ENCODE data around the gene IGSF1. TPM values are rescaled to one million over a fixed set of nuclear protein-coding genes. Genes with fewer than 3 reads are reported as not detected.

The IGSF1 gene
- total and polyA plus RNA-seq, 2 of the 13 experiments (the other 11 are each of a cell fraction or from before 2014, with no cell fraction given): 58.7 to 108 TPM

DNA sequence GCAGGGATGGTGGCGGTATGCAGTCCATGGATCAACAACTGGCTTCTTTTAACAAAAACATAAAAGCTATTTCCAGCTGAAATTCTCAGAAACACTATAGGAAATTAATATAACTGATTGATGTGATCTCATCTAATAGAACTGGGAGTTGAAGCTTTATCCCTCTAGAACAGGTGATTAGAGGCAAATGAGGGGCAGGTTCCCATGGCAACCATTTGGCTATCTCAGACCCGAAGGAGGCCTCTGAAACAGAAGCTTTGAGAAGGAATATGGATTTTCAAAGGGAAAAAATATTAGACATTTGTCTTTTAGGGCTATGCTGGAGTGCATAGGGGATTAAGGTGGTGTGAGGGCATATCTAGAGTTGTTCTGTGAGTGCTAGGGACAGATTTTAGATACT lies 50.0 kb downstream of the IGSF1 start:
- Histone ChIP-seq H4K20me1 (ENCODE audit: insufficient read depth, low read length) (no peaks in the 10 kb centered on the region), H2AFZ (ENCODE audit: low read length) (no peak overlapping the region), H3K9me3 (ENCODE audit: low read length) (no peaks in the 10 kb centered on the region), H3K4me3 (replicated peaks in 1 of 3; ENCODE audit: insufficient read depth in 1 of 3, low read depth in 2 of 3, low read length in 3 of 3) (no peak overlapping the region), H3K79me2 (ENCODE audit: insufficient read depth, low read length) (no peaks in the 10 kb centered on the region), H3K9ac (ENCODE audit: insufficient read depth, low read depth, low read length) (no peak overlapping the region), H3K36me3 (replicated peaks in 1 of 2; ENCODE audit: control insufficient read depth in 1 of 2, insufficient read depth in 2 of 2, low read length in 2 of 2) (no peaks in the 10 kb centered on the region), H3K27ac (ENCODE audit: extremely low read length, insufficient read depth, low read length) (no peak overlapping the region), H3K27me3 (ENCODE audit: control insufficient read depth in 1 of 2, insufficient read depth in 2 of 2, low read length in 2 of 2) (no peaks in the 10 kb centered on the region), H3K4me1 (ENCODE audit: insufficient read depth, low read length) (no peaks in the 10 kb centered on the region), H3K4me2 (ENCODE audit: low read depth, low read length) (no peak overlapping the region)
- TF ChIP-seq RAD51 (IDR thresholded peaks at IDR 0.05; ENCODE audit: borderline replicate concordance) (no peak), HMGA1 (CRISPR knock-in tag; conservative IDR thresholded peaks at IDR 0.05) (no peak), CBX2 (IDR thresholded peaks at IDR 0.05; ENCODE audit: low read depth, low read length) (no peak), CBX2 (CRISPR knock-in tag; IDR thresholded peaks at IDR 0.05; ENCODE audit: low read depth) (no peak), KMT2A (CRISPR knock-in tag; IDR thresholded peaks at IDR 0.05) (no peak), FOXK1 (CRISPR knock-in tag; IDR thresholded peaks at IDR 0.05; ENCODE audit: borderline replicate concordance, low read depth) (no peak), POLR2G (IDR thresholded peaks at IDR 0.05; ENCODE audit: low read depth, low read length) (no peak), CEBPB (IDR thresholded peaks at IDR 0.05; ENCODE audit: borderline replicate concordance, low read depth, low read length) (no peak), ZNF34 (CRISPR knock-in tag; IDR thresholded peaks at IDR 0.05; ENCODE audit: borderline replicate concordance) (no peak)
- intact Hi-C loops (cut with micrococcal nuclease; ENCODE audit: unreplicated experiment): no loop called here
- ATAC-seq (no peak), DNase-seq (ENCODE audit: low spot score) (no peak), FAIRE-seq (no peak)
- 0% methylated on average over 2 of the region's 2 CpGs for WGBS (ENCODE audit: low lambda C conversion rate)
- no TSS peak for BruUV-seq (replicated peaks)
- CTCF ChIA-PET (ENCODE audit: low intra/inter-chr PET ratio, low total read pairs): no interaction called here
- POLR2A ChIA-PET: no interaction called here
- in situ Hi-C loops (cut with HindIII; ENCODE audit: extremely low pct_ligation_motif_present, low pct_unique_long_range_greater_than_20kb): no loop called here

DNA sequence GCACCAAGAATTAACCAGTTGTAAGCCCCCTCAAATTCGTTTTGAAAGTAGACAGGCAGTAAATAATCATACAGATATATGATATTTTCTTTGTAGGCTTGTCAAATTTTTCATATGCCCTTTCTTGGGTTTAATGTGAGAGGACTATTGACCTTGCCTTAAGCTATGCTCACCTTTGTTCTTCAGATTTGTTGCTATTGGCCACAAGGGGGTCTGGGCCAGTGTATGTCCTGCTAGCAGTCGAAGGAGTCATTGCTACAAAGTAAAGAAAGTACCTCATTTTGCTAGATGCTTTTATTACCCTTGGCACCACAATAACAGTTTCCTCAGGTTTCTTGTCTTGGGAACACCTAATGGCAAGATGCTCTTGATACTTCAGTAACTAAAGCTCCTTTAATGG lies 51.7 kb downstream of the IGSF1 start:
- POLR2A ChIA-PET: no interaction called here
- H3K9ac ChIP-seq (ENCODE audit: insufficient read depth, low read depth, low read length): no peak overlapping the region
- DNase-seq (ENCODE audit: low spot score): no peak
- no peaks in the 10 kb centered on the region for H3K27me3 ChIP-seq (ENCODE audit: control insufficient read depth in 1 of 2, insufficient read depth in 2 of 2, low read length in 2 of 2)
- H3K79me2 ChIP-seq (ENCODE audit: insufficient read depth, low read length): no peaks in the 10 kb centered on the region
- no peak for ATAC-seq
- H3K4me2 ChIP-seq (ENCODE audit: low read depth, low read length): no peak overlapping the region
- intact Hi-C loops (cut with micrococcal nuclease; ENCODE audit: unreplicated experiment) (no loop called here), in situ Hi-C loops (cut with HindIII; ENCODE audit: extremely low pct_ligation_motif_present, low pct_unique_long_range_greater_than_20kb) (no loop called here)
- H3K4me3 ChIP-seq (replicated peaks in 1 of 3; ENCODE audit: insufficient read depth in 1 of 3, low read depth in 2 of 3, low read length in 3 of 3): no peak overlapping the region
- no peaks in the 10 kb centered on the region for H3K4me1 ChIP-seq (ENCODE audit: insufficient read depth, low read length)
- no peaks in the 10 kb centered on the region for H3K36me3 ChIP-seq (replicated peaks in 1 of 2; ENCODE audit: control insufficient read depth in 1 of 2, insufficient read depth in 2 of 2, low read length in 2 of 2)
- BruUV-seq (replicated peaks): no TSS peak
- H3K27ac ChIP-seq (ENCODE audit: extremely low read length, insufficient read depth, low read length): no peak overlapping the region
- no peak overlapping the region for H2AFZ ChIP-seq (ENCODE audit: low read length)
- TF ChIP-seq ZNF260 (CRISPR knock-in tag; IDR thresholded peaks at IDR 0.05; ENCODE audit: borderline replicate concordance, low read depth): no peak
- TF ChIP-seq FOXM1 (CRISPR knock-in tag; IDR thresholded peaks at IDR 0.05): no peak
- H3K9me3 ChIP-seq (ENCODE audit: low read length): no peaks in the 10 kb centered on the region
- H4K20me1 ChIP-seq (ENCODE audit: insufficient read depth, low read length): no peaks in the 10 kb centered on the region
- 0% methylated on average over 2 of the region's 2 CpGs for WGBS (ENCODE audit: low lambda C conversion rate)
- no peak for FAIRE-seq
- CTCF ChIA-PET (ENCODE audit: low intra/inter-chr PET ratio, low total read pairs): no interaction called here

Measured in HepG2 (cell line).